ENCODE data around the gene NFKBIZ.

The NFKBIZ gene

GRCh38 chr3:101854608-101855304, 5.4 kb downstream of the NFKBIZ start:
- DNase-seq (ENCODE audit: low read depth in 1 of 2, low spot score in 1 of 2) = no peak
- TF ChIP-seq REST (IDR thresholded peaks at IDR 0.05; ENCODE audit: insufficient replicate concordance, low read depth) (no peak), GABPA (IDR thresholded peaks at IDR 0.05; ENCODE audit: low read depth) (no peak), POLR2AphosphoS5 (IDR thresholded peaks at IDR 0.05; ENCODE audit: low read depth) (no peak), SPI1 (IDR thresholded peaks at IDR 0.05; ENCODE audit: borderline replicate concordance, low read depth) (no peak), CTCF (IDR thresholded peaks at IDR 0.05; ENCODE audit: insufficient read depth, low read length) (no peak)
- Histone ChIP-seq H3K27me3 (ENCODE audit: insufficient read depth, poor library complexity, severe bottlenecking) (peaks cover 5% of the 10 kb centered on the region), H3K27ac (replicated peaks) (no peak overlapping the region), H3K4me3 (replicated peaks; ENCODE audit: insufficient read depth, low read length) (no peak overlapping the region)

- DNase-seq (ENCODE audit: low read depth in 1 of 2, low spot score in 1 of 2) = no peak
- Histone ChIP-seq H3K4me3 (replicated peaks; ENCODE audit: insufficient read depth, low read length) (no peak overlapping the region), H3K27ac (replicated peaks) (no peak overlapping the region), H3K27me3 (ENCODE audit: insufficient read depth, poor library complexity, severe bottlenecking) (no peaks in the 10 kb centered on the region)
- TF ChIP-seq POLR2AphosphoS5 (IDR thresholded peaks at IDR 0.05; ENCODE audit: low read depth) (no peak), SPI1 (IDR thresholded peaks at IDR 0.05; ENCODE audit: borderline replicate concordance, low read depth) (no peak)
Observed at GRCh38 chr3:101857301-101857741, 8.0 kb downstream of the NFKBIZ start.

GRCh38 chr3:101858464-101859030, 9.2 kb downstream of the NFKBIZ start:
- no peak for DNase-seq (ENCODE audit: low read depth in 1 of 2, low spot score in 1 of 2)
- no peak for TF ChIP-seq CTCF (IDR thresholded peaks at IDR 0.05; ENCODE audit: insufficient read depth, low read length)
- Histone ChIP-seq H3K4me3 (replicated peaks; ENCODE audit: insufficient read depth, low read length) (no peak overlapping the region), H3K27ac (replicated peaks) (no peak overlapping the region), H3K27me3 (ENCODE audit: insufficient read depth, poor library complexity, severe bottlenecking) (no peaks in the 10 kb centered on the region)

- H3K27ac ChIP-seq (replicated peaks) = no peak overlapping the region
- no peaks in the 10 kb centered on the region for H3K27me3 ChIP-seq (ENCODE audit: insufficient read depth, poor library complexity, severe bottlenecking)
- no peak for DNase-seq (ENCODE audit: low read depth in 1 of 2, low spot score in 1 of 2)
- TF ChIP-seq POLR2AphosphoS5 (IDR thresholded peaks at IDR 0.05; ENCODE audit: low read depth) (no peak), REST (IDR thresholded peaks at IDR 0.05; ENCODE audit: insufficient replicate concordance, low read depth) (no peak), SPI1 (IDR thresholded peaks at IDR 0.05; ENCODE audit: borderline replicate concordance, low read depth) (no peak)
- no peak overlapping the region for H3K4me3 ChIP-seq (replicated peaks; ENCODE audit: insufficient read depth, low read length)
Observed at GRCh38 chr3:101859882-101860448, 10.7 kb downstream of the NFKBIZ start.
